Inferior parietal cortex (tissue), 1 donor: ENCODE data around the gene CLIC2.
"Not testable (repeated sequence)": the region's sequence is repeated elsewhere in the genome, so short reads cannot be mapped to it uniquely, and the experiment has no call there.

Experiments
- DNase-seq: peaks from one replicate; pipeline ENCODE4 v3.0.0-alpha.2; 2016; ENCODE audit errors: extremely low spot score

The CLIC2 gene

GRCh38 chrX:155334486-155335336 is at the start of gene CLIC2:
TSS of gene CLIC2 (minus strand) at chrX:155334614. CDS start at chrX:155334427, 187 bp downstream.
- DNase-seq = peak; percentile 29

GRCh38 chrX:155382529-155382967 is 48.1 kb upstream of the CLIC2 start:
- not testable (repeated sequence) for DNase-seq

GRCh38 chrX:155381843-155382528 is 47.6 kb upstream of the CLIC2 start, which contains the start of gene F8A2:
TSS of gene F8A2 (plus strand) at chrX:155382095. CDS start at chrX:155382115, 20 bp downstream.
- not testable (repeated sequence) for DNase-seq

- DNase-seq = not testable (repeated sequence)
Measured at GRCh38 chrX:155379802-155380201, 45.4 kb upstream of the CLIC2 start.

- DNase-seq = not testable (repeated sequence)
Measured at GRCh38 chrX:155373777-155374458, 39.5 kb upstream of the CLIC2 start.

GRCh38 chrX:155363712-155364111 is 29.3 kb upstream of the CLIC2 start:
- not testable (repeated sequence) for DNase-seq

- DNase-seq = not testable (repeated sequence)
Measured at GRCh38 chrX:155349448-155349847, 15.0 kb upstream of the CLIC2 start.

- not testable (repeated sequence) for DNase-seq
Measured at GRCh38 chrX:155345689-155346088, 11.3 kb upstream of the CLIC2 start.

GRCh38 chrX:155335337-155335712 is 911 bp upstream of the CLIC2 start:
- DNase-seq = not testable (repeated sequence)

- DNase-seq = no peak
Measured at GRCh38 chrX:155333544-155334100, 792 bp downstream of the CLIC2 start.

- DNase-seq = no peak
Measured at GRCh38 chrX:155330992-155331391, 3.4 kb downstream of the CLIC2 start.

GRCh38 chrX:155329293-155329692 is 5.1 kb downstream of the CLIC2 start:
- no peak for DNase-seq

GRCh38 chrX:155326610-155327009 is 7.8 kb downstream of the CLIC2 start:
- DNase-seq = no peak

- no peak for DNase-seq
Measured at GRCh38 chrX:155314260-155314659, 20.2 kb downstream of the CLIC2 start.

- no peak for DNase-seq
Measured at GRCh38 chrX:155313766-155314165, 20.6 kb downstream of the CLIC2 start.

- DNase-seq = no peak
Measured at GRCh38 chrX:155293771-155294170, 40.6 kb downstream of the CLIC2 start.

GRCh38 chrX:155279873-155280272 is 54.5 kb downstream of the CLIC2 start:
- DNase-seq = no peak

GRCh38 chrX:155270969-155271368 is 63.4 kb downstream of the CLIC2 start:
- no peak for DNase-seq

- not testable (repeated sequence) for DNase-seq
Measured at GRCh38 chrX:155267995-155268394, 66.4 kb downstream of the CLIC2 start.

- DNase-seq = no peak
Measured at GRCh38 chrX:155266439-155266838, 68.0 kb downstream of the CLIC2 start.

- DNase-seq = peak; percentile 47
Measured at GRCh38 chrX:155263854-155264628, 70.4 kb downstream of the CLIC2 start, which contains the start of gene RAB39B. TSS of gene RAB39B (minus strand) at chrX:155264491. CDS start at chrX:155264288, 203 bp downstream.
